GM12864 (cell line): ENCODE measurements around the gene CDT1.
"Not testable (repeated sequence)": the region's sequence is repeated elsewhere in the genome, so short reads cannot be mapped to it uniquely, and the experiment has no call there.

Source experiments
- DNase-seq: peaks from one replicate; pipeline ENCODE4 v3.0.0-alpha.2; 2011; ENCODE audit warnings: low read depth
- H3K4me3 ChIP-seq: 2 replicates; pipeline ENCODE4 v1.5.1; 2011; ENCODE audit warnings: mild to moderate bottlenecking, low read depth, low read length, control low read depth
- CTCF ChIP-seq: IDR thresholded peaks from 2 replicates; pipeline ENCODE4 v1.5.1; 2011; ENCODE audit warnings: low read depth, mild to moderate bottlenecking, moderate library complexity, low read length, control low read depth, inconsistent platforms; ENCODE audit errors: missing control alignments

Gene CDT1

GRCh38 chr16:88768071-88768783 is 35.4 kb upstream of the CDT1 start:
- DNase-seq, result no peak
- no peak for TF ChIP-seq CTCF
- no peak overlapping the region for H3K4me3 ChIP-seq

DNA sequence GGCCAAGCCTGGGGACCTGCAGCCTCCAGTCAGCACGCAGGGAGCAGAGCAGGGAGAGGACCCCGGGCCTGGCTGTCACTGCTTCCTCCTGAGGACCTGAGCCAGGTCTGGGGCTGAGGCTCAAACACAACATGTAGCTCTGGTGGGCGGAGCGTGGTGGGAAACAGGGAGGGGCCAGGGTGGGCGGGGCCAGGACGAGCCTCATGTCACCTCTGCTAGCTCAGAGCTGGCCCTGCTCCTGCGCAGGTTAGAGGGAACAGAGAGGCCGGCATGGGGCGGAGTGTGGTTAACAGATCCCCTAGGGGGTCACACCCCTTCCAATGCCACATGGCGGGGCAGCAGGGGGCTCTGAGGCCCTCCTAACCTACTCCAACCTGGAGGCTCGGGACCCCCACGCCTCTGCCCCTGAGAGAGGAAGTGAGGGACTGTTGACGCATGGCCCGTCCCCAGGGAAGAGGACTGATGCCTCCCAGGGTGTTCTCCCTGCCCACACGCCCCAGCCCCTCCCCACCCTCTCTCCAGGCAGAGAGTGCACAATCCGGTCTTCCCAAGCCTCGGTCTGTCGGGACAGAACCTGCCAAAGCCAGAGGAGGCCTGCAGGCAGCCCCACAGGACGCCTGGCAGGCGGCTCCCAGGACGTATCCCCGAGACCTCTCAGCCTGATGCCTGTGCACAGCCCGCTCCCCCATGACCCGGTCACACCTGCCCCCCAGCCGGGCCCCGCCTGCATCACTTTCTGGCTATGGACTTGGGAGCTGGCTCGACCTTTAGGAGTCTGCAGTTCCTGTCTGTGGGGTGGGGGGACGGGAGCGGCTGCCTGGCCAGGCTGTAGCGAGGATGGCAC is 33.8 kb upstream of the CDT1 start:
- no peak overlapping the region for H3K4me3 ChIP-seq
- TF ChIP-seq CTCF, result no peak
- DNase-seq, result no peak

DNA sequence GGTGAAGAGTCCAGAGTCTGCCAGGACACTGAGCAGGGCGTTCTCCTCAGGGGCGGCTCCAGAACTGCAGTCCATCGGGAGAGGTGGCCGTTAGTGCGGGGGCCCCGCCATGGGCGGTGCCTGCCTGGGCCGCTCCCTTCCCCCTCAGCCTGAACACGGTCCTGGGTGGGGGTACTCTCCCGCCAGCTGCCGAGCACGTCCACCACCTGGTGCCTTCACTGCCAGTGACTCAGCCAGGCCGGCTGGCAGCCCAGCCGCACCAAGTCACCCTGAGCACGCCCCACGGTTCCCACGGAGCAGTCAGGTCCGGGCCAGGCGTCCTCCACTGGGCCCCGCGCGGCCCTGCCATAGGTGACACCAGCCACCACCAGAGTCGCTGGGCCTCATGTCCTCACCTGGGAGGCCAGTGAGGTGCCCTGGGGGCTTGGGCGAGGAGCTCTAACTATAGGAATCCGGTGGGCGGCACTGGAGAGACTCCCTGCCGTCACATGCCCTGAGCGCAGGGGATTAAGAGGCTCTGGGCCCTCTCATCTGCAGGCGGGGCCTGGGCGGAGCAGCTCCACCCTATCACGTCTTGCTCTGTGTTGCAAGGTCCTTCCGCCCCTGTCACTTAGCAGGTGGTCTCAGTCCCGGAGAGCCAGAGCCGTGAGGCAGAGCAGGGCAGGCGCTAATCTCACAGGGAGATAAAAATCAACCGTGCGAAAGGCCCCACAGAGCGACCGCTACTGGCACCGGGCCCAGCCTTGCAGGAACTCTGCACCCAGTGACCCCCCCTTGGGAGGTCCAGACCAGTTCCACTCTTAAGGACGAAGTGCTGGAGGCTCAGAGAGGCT is 32.9 kb upstream of the CDT1 start:
- no peak for DNase-seq
- no peak for TF ChIP-seq CTCF
- H3K4me3 ChIP-seq, result no peak overlapping the region

- no peak for TF ChIP-seq CTCF
- DNase-seq, result no peak
- no peak overlapping the region for H3K4me3 ChIP-seq
Observed at GRCh38 chr16:88771294-88771772, 32.3 kb upstream of the CDT1 start.

DNA sequence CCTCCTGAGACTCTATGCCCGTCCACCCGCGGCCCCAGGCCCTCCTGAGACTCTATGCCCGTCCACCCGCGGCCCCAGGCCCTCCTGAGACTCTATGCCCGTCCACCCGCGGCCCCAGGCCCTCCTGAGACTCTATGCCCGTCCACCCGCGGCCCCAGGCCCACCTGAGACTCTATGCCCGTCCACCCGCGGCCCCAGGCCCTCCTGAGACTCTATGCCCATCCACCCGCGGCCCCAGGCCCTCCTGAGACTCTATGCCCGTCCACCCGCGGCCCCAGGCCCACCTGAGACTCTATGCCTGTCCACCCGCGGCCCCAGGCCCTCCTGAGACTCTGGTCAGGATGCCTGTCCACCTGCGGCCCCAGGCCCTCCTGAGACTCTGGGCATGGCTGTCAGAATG is 31.8 kb upstream of the CDT1 start:
- not testable (repeated sequence) for DNase-seq, H3K4me3 ChIP-seq

DNA sequence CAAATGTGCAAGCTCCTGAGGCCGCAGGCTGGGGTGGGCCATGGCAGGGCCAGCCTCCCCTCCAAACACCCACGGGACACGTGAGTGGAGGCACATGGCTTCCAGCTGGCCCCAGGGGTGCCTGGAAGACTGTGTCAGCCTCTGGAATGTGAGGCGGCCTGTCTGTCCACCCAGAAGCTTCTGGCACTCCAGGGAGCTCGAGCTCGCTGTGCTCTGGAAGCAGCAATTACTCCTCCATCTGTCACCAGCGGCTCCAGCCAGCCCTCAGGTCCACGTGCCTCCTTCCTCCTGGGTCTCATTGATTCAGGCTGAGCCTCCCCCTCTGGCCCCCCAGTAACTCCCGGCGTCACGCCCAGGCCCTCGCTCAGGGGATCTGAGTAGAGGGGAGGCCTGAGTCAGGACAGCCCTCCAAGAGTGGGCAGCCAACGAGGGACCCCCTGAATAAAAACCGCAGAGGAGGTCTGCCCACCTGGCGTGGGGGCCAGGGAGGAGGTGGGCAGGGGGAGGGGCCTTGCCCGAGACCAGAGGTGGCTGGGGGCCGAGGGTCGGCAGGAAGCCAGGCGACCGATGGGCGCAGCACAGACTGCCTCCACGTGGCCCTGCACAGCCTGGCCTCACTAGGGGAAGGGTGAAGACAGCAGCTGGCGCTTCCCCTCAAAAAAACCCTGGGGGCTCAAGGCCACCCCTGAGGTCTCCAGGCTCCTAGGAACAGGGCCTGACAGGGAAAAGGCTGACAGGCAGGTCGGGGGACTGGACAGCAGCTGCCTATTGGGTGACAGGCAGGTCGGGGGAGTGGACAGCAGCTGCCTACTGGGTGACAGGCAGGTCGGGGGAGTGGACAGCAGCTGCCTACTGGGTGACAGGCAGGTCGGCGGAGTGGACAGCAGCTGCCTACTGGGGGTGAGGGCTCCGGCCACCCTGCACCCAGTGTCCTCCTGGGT is 30.4 kb upstream of the CDT1 start:
- DNase-seq, result no peak
- no peak overlapping the region for H3K4me3 ChIP-seq
- TF ChIP-seq CTCF, result no peak
